Measurements from ENCODE around the gene HABP2.

Gene HABP2

DNA sequence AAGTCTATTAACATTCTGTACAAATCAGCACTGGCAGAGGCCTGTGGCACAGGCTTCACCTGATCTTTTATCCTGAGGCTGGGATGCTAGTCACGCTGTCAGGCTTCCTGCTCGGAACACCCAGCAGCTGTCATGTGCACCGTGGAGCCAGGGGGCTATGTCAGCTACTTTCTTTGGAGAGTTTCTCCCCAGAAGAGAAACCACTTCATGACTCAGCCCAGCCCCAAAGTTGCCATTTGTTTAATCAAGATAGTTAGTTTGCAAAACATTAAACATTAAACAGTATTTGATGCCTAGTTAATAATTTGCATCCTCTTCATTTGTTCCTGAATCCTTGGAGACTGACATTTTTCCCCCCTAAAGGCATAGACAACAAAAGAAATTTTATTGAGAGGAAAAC lies at the start of gene HABP2:
Gene HABP2, plus strand, starts transcription at position 353 of the 400 bp plus-strand sequence. CDS start 69 bp downstream, outside the sequence.
- DNase-seq: no peak

DNA sequence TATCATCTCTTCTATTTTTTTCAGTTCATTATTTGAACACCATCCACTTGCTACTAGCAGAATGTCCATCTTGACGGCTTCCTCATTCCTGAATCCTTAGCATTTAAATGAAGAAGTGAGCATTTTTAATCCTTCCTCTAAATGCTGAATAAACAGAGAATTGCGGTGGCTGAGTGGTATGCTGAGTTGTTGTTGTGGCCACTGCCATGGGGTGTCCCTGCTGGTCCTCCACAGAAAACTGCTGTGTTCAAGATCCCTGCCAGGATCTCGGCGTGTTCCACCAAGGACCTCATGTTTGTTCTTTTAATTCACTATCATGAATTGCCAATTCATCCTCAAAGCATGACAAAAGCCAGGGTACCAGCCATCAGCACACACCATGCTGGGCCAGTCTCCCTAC lies 48.9 kb upstream of the HABP2 start:
- DNase-seq: no peak

DNA sequence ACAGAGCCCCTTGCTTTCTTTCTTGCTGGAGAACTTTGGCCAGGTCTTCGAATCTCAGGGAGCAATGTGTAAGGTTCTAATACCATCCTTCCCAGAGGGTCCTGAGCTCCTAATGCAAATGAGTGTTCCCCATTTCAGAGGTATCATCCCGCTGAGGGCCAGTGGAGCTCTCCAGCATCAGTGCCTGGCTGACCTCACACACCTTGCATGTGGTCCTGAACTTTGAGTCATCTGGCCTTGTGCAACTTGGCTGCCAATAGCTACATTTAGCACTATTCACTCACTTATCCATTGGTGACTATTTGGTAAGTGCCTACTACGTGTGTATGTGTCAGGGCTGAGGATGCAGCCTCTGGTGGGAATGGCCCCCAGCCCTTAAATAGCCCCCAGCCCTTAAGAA lies 48.4 kb upstream of the HABP2 start:
- no peak for DNase-seq

GRCh38 chr10:113506476-113506875 lies 46.4 kb upstream of the HABP2 start:
- no peak for DNase-seq

GRCh38 chr10:113511419-113511818 lies 41.4 kb upstream of the HABP2 start:
- no peak for DNase-seq

DNA sequence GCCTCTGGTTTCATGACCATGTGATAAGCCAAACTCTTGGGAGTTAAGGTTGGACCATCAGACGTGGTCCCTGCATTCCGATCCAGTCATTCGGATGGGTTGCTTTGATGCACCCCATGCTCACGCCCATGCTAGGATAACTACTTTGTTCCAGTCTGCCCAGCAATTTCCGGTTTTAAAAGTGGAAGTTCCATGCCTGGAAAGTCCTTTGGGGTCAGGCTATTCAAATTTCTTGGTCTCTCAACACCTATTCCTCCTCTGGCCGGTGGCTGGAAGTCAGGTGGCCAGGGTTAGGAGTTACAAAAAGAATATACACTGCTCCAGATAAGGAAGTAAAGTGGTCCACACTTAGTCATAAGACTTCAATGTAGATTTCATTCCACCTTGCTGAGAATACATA lies 37.7 kb upstream of the HABP2 start:
- DNase-seq: no peak

- no peak for DNase-seq
Observed at GRCh38 chr10:113515601-113516000, 37.3 kb upstream of the HABP2 start.

- no peak for DNase-seq
Observed at GRCh38 chr10:113516061-113516460, 36.8 kb upstream of the HABP2 start.

DNA sequence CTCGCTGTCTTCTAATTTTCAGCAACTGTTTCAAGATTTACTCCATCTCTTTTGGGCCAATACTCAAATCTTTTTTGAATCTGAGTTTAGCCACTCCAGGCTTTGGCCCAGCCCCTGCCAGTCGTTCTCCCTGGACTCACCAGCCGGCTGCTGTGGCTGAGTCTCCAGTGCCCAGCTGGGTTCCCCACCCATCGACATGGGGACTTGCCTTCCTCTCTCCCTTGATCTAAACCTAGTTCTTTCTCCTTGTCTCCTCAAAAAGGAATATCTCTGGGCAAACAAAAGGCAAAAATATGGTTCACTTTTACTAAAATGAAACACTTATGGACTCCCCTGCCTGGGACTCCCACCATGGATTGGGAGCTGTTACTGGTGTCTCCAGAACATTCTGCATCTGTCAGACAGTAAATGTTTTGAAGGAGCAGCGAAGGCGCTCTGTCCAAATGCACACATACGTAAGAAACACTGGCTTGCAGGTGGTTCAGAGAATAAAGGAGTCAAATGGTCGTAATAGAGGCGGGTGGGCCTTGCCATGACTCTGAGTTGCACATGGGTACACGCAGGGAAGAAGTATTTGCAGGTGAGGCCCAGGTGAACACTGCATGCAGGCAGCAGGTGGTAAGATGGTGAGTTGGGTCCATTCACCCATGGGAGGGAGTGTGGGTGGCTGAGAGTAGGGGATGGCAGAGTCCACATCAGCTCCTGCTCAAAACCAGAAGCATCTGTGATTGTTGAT lies 35.5 kb upstream of the HABP2 start:
- no peak for DNase-seq

- DNase-seq: no peak
Observed at GRCh38 chr10:113517901-113518260, 35.0 kb upstream of the HABP2 start.

- DNase-seq: no peak
Observed at GRCh38 chr10:113518415-113518814, 34.4 kb upstream of the HABP2 start.

DNA sequence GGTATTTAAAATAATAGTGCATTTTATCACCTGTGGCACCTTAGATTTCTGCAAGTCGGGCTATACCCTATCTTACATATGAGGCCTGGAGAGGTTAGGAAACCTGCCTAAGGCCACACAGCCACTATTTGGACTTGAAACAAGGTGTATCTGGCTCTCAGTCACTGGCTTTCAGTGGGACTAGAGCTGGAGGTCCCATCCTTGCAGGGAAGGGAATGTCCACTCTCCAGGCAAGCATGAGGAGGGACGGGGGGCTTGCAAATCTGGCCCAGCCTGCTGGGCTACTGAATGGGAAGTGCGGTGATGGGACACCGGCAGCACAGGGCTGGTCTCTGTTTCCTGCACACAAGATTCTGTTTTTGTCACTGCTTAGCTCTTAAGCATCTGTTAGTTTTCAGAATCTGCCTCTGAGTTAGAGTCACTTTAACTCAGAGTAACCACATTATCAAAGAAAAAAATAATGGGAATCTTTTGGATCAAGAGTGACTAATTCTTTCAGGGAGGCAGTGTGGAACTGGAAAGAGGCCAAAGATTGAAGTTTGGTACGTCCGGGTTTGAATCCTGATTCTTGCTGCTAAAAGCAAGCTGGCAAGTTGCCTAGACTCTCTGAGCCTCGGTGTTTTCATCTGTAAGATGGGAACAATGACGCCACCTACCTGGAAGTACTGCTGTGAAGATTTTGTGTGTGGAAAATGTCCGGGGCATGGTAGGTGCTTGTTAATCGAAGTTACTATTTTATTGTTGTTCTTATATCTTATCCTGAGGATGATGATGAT lies 33.8 kb upstream of the HABP2 start:
- no peak for DNase-seq

- no peak for DNase-seq
Observed at GRCh38 chr10:113519681-113520115, 33.2 kb upstream of the HABP2 start.

DNA sequence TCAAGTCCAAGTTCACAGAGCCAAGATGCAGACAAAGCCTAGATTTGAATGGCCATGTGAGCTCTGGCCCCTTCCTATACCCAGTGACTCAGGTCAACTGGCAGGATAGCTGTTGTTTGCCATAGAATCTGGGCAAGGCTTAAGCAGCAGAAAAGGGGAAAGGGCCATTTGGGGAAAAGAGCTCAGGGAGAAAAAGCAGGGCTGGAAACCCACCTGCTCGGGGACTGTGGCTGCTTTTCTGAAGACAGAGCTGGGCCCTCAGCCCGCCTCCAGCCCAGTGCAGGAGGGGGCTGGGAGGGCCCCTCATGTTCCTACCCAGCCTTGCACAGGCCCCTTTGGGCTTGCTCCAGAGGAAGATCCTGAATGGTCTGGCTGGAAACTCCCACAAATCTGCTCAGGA lies 32.6 kb upstream of the HABP2 start:
- DNase-seq: no peak

DNA sequence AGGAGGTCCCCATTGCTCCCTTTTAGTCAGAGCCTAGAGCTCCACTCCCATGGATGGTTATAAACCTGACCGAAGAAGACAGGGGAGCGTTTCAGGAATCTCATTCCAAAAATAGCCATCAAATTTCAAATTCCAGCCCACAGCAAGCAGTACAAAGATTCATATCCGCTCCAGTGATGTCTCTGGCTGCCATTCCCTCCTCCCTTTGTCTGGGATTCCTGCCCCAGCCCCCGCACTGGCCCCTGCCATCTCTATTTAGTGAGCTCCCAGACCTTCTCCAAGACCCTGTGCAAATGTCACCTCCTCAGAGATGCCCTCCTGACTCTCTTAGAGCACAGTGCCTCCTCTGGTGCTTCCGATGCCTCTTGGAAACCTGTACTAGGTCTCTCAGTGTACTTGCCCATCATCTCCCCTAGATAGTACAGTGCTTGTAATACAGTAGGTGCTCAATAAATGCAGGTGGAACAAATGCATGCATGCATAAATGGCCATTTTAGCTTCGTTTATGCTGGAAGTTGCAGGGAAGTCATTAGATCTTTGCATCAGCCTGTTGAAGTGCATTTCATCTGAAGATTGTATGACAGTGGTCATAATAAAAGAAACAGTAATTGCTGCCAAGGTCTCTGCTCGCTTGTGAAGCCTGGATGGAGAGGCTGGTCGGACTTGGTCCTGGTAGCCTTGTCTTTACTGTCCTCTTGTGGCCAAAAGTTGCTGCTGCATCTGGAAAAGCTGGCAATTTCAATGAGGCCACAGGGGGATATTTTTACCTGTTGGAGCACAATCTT lies 32.0 kb upstream of the HABP2 start:
- DNase-seq: no peak

DNA sequence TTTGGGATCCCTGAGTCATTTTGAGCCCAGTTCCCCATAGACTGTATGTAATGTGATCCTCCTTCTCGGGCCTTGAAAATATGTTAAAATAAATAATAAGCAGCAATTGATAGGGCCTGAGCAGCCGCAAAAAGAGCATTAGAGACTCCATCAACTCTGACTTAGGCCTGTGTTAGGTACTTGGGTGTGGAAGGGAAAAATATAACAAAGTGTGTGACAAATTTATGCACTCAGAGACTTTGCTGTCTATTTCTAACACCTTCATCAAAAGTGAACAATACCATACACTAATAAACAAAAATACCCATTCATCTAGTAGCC lies 31.4 kb upstream of the HABP2 start:
- no peak for DNase-seq

DNA sequence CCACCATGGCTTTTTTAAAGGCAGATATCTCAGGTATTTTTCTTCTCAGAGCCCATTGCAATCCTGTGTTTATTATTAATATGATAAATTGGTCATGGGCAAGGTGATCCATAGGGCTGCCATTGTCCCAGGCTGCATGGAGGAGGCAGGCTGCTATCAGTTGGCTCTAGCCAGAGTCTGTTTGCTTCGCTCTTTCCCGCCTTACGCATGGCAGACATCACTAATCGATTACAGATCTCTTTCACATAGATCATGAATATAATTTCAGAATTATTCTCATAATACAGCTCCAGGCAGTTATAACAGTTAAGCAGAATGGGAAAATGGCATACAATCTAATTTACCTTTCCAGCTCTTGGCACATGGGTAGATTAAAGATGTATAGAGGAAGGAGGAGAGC lies 30.4 kb upstream of the HABP2 start:
- DNase-seq: no peak

GRCh38 chr10:113523071-113523470 lies 29.8 kb upstream of the HABP2 start:
- no peak for DNase-seq

- DNase-seq: no peak
Observed at GRCh38 chr10:113523628-113524027, 29.2 kb upstream of the HABP2 start.

- DNase-seq: no peak
Observed at GRCh38 chr10:113524120-113524519, 28.7 kb upstream of the HABP2 start.

GRCh38 chr10:113524539-113525490 lies 28.0 kb upstream of the HABP2 start:
- no peak for DNase-seq

GRCh38 chr10:113525713-113526112 lies 27.1 kb upstream of the HABP2 start:
- DNase-seq: no peak

All from activated naive CD4-positive, alpha-beta T cell treated with anti-CD3 and anti-CD28 coated beads, Interleukin-2, amount 50 U/mL, for 16 hours (primary cell).